Liver (tissue), 3 donors: Measurements from ENCODE around the gene TEAD2.

Source experiments
- ATF3 ChIP-seq: IDR thresholded peaks from 2 replicates; pipeline ENCODE4 v1.6.1; 2016; ENCODE audit warnings: antibody characterized with exemption
- CTCF ChIP-seq: fragments of 150-350 bp; IDR thresholded peaks from 2 replicates; pipeline ENCODE4 v1.5.1; 2017; ENCODE audit warnings: improper control_type of control experiment, low read depth, low read length; ENCODE audit not compliant: missing input control
- FOXA1 ChIP-seq: IDR thresholded peaks from 2 replicates; pipeline ENCODE4 v1.6.1; 2016; ENCODE audit warnings: antibody characterized with exemption
- GABPA ChIP-seq, 2 donors: IDR thresholded peaks in 1 of 2; conservative IDR thresholded peaks in 1 of 2; 2 replicates each; pipeline ENCODE4 v1.6.1; 2016; ENCODE audit warnings: antibody characterized with exemption in 2 of 2, mild to moderate bottlenecking in 1 of 2, moderate library complexity in 1 of 2
- HNF4G ChIP-seq: IDR thresholded peaks from 2 replicates; pipeline ENCODE4 v1.6.1; 2016; ENCODE audit warnings: antibody characterized with exemption
- JUND ChIP-seq, 2 donors: IDR thresholded peaks; 2 replicates each; pipeline ENCODE4 v1.6.1; 2016; ENCODE audit warnings: antibody characterized with exemption in 2 of 2
- NR2F2 ChIP-seq: IDR thresholded peaks from 2 replicates; pipeline ENCODE4 v1.6.1; 2016; ENCODE audit warnings: antibody characterized with exemption
- REST ChIP-seq: IDR thresholded peaks from 2 replicates; pipeline ENCODE4 v1.6.1; 2016; ENCODE audit warnings: antibody characterized with exemption, mild to moderate bottlenecking
- SP1 ChIP-seq: IDR thresholded peaks from 2 replicates; pipeline ENCODE4 v1.6.1; 2018; ENCODE audit warnings: antibody characterized with exemption, mild to moderate bottlenecking
- YY1 ChIP-seq: IDR thresholded peaks from 2 replicates; pipeline ENCODE4 v1.6.1; 2016; ENCODE audit warnings: antibody characterized with exemption, mild to moderate bottlenecking
- ZBTB33 ChIP-seq: IDR thresholded peaks from 2 replicates; pipeline ENCODE4 v1.6.1; 2016; ENCODE audit warnings: antibody characterized with exemption
- donor health status: healthy.
- donor health status: healthy.

GRCh38 chr19:49349567-49349966 is 12.6 kb downstream of the TEAD2 start:
- no peak for TF ChIP-seq ZBTB33
- no peak for TF ChIP-seq CTCF
- no peak for TF ChIP-seq YY1
- no peak for TF ChIP-seq NR2F2
- TF ChIP-seq SP1: no peak
- TF ChIP-seq REST: no peak
- TF ChIP-seq JUND (IDR thresholded peaks at IDR 0.05): no peak
- TF ChIP-seq FOXA1: no peak
- TF ChIP-seq HNF4G: no peak
- TF ChIP-seq GABPA (IDR thresholded peaks at IDR 0.05 in 1 of 2, conservative IDR thresholded peaks at IDR 0.05 in 1 of 2): no peak
- TF ChIP-seq ATF3: no peak
